GM10248 (cell line): ENCODE data around the gene SNW1.
A peak's percentile ranks its signal among the peaks of the same experiment; 100 is the strongest.

Experiments
- CTCF ChIA-PET: fragments of 300-600 bp; sonication (Branson Sonifier 250); formaldehyde crosslinking; extraction: SDS; loops from one replicate; lab custom pipeline; 2021; ENCODE audit warnings: antibody characterized with exemption; lab: Yijun Ruan, JAX
- POLR2A ChIA-PET: fragments of 350-650 bp; sonication (Branson Sonifier 250); formaldehyde crosslinking; extraction: SDS; loops from one replicate; lab custom pipeline; 2020; ENCODE audit warnings: antibody characterized with exemption; lab: Yijun Ruan, JAX
- DNase-seq: peaks from one replicate; pipeline ENCODE4 v3.0.0; 2012; ENCODE audit errors: extremely low spot score
- TF ChIP-seq, protein P1 (sequence below): IDR thresholded peaks from 2 replicates; pipeline ENCODE4 v1.5.1; 2012; ENCODE audit warnings: mild to moderate bottlenecking, low read depth; ENCODE audit errors: extremely low read depth, missing control alignments, control extremely low read depth

The SNW1 gene

DNA sequence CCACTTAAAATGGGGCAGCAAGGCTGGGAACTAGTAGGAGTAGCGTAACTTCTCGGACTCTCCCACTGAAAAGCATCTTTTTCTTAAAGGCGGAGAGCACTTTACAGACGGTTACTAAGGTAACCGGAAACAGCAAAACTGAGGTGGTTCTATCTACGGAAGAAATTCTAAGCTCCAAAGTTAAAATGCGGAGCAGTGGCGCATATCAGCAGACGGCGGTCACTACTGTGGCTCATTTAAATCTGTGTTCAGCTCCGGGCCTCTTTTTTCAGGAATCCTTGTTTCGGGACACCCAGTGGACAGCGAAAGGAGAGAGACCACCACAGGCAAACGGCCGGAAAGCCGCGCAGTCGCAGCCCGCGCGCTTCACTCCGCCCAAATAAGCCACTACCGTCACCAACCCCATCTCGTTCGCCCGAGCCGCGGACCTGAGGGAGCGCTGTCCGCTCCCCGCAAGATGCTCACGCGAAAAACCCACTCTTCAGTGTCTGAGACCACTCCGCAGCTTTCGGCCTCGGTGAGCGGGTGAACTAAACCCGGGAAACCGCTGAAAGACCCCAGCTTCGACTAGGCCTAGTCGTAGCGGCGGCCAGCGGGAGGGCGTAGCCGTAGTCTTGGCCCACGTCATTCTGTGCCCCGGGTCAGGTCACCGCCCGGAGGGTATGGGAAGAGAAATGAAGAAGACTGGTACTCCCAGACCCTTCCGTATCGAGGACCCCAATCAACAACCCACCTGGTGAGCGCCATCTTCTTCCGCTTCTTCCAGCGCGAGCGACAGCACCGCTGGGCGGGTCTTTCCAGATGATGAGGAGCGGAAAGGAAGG is at the start of gene SNW1:
Gene SNW1 (minus strand): TSS at position 776 of the 824 bp plus-strand sequence. CDS start 29 bp downstream, at position 747.
- TF ChIP-seq, protein P1, sequence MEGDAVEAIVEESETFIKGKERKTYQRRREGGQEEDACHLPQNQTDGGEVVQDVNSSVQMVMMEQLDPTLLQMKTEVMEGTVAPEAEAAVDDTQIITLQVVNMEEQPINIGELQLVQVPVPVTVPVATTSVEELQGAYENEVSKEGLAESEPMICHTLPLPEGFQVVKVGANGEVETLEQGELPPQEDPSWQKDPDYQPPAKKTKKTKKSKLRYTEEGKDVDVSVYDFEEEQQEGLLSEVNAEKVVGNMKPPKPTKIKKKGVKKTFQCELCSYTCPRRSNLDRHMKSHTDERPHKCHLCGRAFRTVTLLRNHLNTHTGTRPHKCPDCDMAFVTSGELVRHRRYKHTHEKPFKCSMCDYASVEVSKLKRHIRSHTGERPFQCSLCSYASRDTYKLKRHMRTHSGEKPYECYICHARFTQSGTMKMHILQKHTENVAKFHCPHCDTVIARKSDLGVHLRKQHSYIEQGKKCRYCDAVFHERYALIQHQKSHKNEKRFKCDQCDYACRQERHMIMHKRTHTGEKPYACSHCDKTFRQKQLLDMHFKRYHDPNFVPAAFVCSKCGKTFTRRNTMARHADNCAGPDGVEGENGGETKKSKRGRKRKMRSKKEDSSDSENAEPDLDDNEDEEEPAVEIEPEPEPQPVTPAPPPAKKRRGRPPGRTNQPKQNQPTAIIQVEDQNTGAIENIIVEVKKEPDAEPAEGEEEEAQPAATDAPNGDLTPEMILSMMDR: no peak
- POLR2A ChIA-PET: no interaction called here
- peak; percentile 95 for DNase-seq
- CTCF ChIA-PET: interaction anchor here (1.1 to 2.6 kb wide), 10 partner anchors 8 to 153 kb away, joined by 3 to 12 read pairs (median 4); partner anchors contain the start of gene ADCK1

DNA sequence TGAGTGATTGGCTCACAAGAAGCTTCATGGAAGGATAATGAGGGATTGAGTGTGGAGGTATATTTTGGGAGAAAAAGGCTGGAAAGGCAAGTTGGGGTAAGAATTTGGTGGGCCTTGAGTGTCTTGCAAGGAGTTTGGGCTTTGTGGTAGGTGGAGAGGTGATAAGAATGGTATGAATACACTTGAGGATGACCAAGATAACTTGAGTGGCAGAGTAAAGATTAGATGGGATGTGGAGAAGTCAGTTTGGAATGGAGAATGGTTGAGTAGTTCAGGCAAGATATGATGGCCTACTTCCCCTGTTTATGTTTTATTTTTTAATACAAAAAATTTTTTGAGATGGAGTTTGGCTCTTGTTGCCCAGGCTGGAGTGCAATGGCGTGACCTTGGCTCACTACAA is 48.1 kb upstream of the SNW1 start:
- DNase-seq: no peak
- ChIA-PET CTCF (interaction anchor here (1.3 kb wide), 1 partner anchor 11 kb away, joined by 3 read pairs; no protein-coding TSS in a partner anchor), POLR2A (no interaction called here)
- TF ChIP-seq, protein P1: no peak

DNA sequence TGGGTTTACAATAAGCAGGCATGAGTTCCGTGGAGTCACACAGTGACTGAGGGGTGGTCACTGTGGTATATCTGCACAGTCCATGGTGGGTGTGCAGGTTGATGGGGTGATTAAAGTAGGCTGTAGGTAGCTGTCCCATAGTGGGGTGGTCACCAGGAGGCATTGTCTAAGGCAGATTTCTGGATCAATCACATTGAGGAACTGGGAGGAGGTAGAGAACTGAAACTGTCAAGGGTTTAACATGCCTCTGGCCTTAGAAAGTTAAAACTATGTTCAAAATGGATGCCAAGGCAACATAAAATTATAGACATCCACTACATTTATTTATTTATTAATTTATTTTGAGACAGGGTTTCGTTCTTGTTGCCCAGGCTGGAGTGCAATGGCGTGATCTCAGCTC is 47.3 kb upstream of the SNW1 start:
- POLR2A ChIA-PET: no interaction called here
- TF ChIP-seq, protein P1: no peak
- CTCF ChIA-PET: no interaction called here
- DNase-seq: no peak

DNA sequence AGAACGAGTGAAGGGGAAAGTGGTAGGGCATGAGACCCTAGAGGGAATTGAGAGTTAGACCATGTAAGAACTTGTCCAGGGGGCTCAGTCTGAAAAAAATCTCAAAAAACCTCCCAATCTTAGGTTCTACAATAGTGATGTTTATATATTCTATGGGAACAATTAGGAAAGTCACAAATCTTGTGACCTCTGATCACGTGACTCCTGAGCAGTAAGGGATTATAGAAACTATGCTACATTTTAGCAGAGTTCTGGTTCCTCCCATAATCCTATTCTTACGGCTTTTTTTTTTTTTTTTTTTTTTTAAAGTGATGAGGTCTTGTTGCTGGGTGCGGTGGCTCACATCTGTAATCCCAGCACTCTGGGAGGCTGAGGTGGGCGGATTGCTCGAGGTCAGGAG is 44.8 kb upstream of the SNW1 start:
- DNase-seq: no peak
- CTCF ChIA-PET: interaction anchor here (1.3 kb wide), 1 partner anchor 13 kb away, joined by 4 read pairs; no protein-coding TSS in a partner anchor
- POLR2A ChIA-PET: no interaction called here
- TF ChIP-seq, protein P1: no peak

DNA sequence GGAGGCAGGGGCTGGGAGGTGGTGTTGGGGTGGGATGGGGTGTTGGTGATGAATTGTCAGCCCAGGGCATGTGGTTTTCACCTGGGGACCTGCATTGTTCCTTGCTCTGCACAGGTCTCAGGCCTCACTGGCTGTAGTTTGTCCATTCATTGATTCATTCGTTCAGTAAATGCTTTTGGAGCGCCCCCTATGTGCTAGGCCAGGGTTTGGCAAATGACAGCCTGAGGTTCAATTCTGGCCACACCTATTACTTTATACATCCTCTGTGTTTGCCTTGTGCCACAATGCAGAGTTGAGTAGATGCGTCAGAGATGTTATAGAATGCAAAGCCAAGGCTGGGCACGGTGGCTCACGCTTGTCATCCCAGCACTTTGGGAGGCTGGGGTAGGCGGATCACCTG is 43.6 kb upstream of the SNW1 start:
- peak; percentile 40 for DNase-seq
- POLR2A ChIA-PET: no interaction called here
- TF ChIP-seq, protein P1: peak; percentile 56
- CTCF ChIA-PET: no interaction called here

DNA sequence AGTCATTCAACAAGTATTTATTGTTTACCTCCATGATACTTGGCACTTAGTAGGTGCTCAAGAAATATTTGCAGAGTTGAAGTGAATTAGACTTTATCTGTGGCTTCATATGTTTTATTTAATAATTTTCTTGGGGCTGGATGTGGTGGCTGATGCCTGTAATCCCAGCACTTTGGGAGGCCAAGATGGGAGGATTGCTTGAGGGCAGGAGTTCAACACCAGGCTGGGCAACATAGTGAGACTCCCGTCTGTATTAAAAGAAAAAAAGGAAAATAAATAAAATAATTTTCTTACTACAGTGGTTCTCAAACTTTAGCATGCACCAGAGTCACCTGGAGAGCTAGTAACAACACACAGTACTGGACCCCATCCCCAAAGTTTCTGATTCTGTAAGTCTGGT is 39.9 kb upstream of the SNW1 start:
- CTCF ChIA-PET: interaction anchor here (1.1 to 1.5 kb wide), 2 partner anchors 40 to 55 kb away, joined by 3 to 6 read pairs; partner anchors contain the start of gene SNW1
- POLR2A ChIA-PET: no interaction called here
- TF ChIP-seq, protein P1: no peak
- no peak for DNase-seq
